Endothelial cell (in vitro differentiated cells): ENCODE data around the gene OR10A6. TPM values are rescaled to one million over a fixed set of nuclear protein-coding genes. Genes with fewer than 3 reads are reported as not detected.

Experiments
- DNase-seq: peaks from one replicate; pipeline ENCODE4 v3.0.0; 2021; ENCODE audit warnings: low spot score
- H3K27ac Mint-ChIP-seq: one replicate; pipeline ENCODE4 v1.8.0; 2021; ENCODE audit warnings: mixed read lengths, inconsistent platforms; ENCODE audit not compliant: unreplicated experiment
- H3K27me3 Mint-ChIP-seq: one replicate; pipeline ENCODE4 v1.8.0; 2021; ENCODE audit warnings: mild to moderate bottlenecking, moderate library complexity, mixed read lengths, inconsistent platforms; ENCODE audit not compliant: unreplicated experiment
- H3K36me3 Mint-ChIP-seq: one replicate; pipeline ENCODE4 v1.8.0; 2021; ENCODE audit warnings: mild to moderate bottlenecking, low read depth, mixed read lengths, inconsistent platforms; ENCODE audit not compliant: unreplicated experiment
- H3K4me1 Mint-ChIP-seq: one replicate; pipeline ENCODE4 v1.8.0; 2021; ENCODE audit warnings: mild to moderate bottlenecking, mixed read lengths, inconsistent platforms; ENCODE audit not compliant: unreplicated experiment
- H3K4me3 Mint-ChIP-seq: one replicate; pipeline ENCODE4 v1.8.0; 2021; ENCODE audit warnings: mild to moderate bottlenecking, mixed read lengths, inconsistent platforms; ENCODE audit not compliant: unreplicated experiment
- H3K9me3 Mint-ChIP-seq: one replicate; pipeline ENCODE4 v1.8.0; 2021; ENCODE audit warnings: mixed read lengths, inconsistent platforms; ENCODE audit not compliant: unreplicated experiment
- CTCF ChIP-seq: fragments of 200-600 bp; sonication (generic); IDR thresholded peaks from one replicate; pipeline ENCODE4 v1.5.0; 2021; ENCODE audit warnings: antibody characterized with exemption; ENCODE audit not compliant: unreplicated experiment
- total RNA-seq: library from RNA; stranded (reverse); fragmentation: NEBNext Ultra II Directional; extraction: Animal tissue kit (Norgen Biotek cat#: 25700); gene quantifications from one replicate; pipeline ENCODE4 v1.2.1, GENCODE V29; 2021; ENCODE audit not compliant: unreplicated experiment

Gene OR10A6
- total RNA-seq, 1 donor from 2014 or later: not detected

DNA sequence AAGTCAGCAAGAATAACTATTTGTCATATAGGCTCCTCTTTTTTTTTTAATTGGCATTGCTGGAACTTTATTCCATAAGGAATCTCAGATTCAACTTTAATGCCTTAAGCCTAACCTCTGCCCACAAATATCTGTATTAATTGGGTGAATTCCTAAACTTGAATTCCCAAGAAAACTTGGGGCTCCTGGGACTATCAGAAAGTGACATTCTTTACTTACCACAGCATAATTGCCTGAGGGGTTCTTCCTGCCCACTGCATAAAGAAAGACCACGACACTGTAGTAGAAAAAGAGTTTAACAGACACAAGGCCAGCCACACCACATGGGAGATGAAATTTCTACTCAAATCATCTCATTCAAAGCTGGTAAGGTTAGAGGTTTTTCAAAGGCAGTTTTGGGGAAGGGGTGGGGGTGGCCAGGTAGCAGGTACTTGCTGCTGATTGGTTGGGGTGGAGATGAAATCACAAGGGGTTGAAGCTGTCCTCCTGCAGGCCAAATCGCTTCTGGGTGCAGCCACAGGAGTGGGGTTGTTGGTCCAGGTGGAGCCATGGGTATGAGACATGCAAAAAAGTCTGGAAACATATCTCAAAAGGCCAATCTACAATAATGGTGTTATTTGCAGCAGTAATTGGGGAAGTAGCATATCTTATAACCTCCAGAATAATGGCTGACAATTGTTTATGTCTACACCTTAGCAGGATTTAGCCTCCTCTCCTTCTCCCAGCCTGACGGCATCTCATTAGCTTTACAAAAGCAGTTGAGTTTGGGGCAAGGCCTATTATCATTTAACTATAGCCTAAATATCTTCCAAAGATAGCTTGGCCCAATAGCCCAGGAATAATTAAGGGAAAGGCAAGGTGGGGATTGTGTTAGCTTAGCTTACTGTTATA is 38.9 kb upstream of the OR10A6 start:
- H3K27ac Mint-ChIP-seq: no peak overlapping the region
- H3K9me3 Mint-ChIP-seq: no peaks in the 10 kb centered on the region
- peaks cover 2% of the 10 kb centered on the region for H3K27me3 Mint-ChIP-seq
- DNase-seq: no peak
- H3K4me3 Mint-ChIP-seq: no peak overlapping the region
- H3K36me3 Mint-ChIP-seq: no peaks in the 10 kb centered on the region
- TF ChIP-seq CTCF: no peak
- no peaks in the 10 kb centered on the region for H3K4me1 Mint-ChIP-seq

DNA sequence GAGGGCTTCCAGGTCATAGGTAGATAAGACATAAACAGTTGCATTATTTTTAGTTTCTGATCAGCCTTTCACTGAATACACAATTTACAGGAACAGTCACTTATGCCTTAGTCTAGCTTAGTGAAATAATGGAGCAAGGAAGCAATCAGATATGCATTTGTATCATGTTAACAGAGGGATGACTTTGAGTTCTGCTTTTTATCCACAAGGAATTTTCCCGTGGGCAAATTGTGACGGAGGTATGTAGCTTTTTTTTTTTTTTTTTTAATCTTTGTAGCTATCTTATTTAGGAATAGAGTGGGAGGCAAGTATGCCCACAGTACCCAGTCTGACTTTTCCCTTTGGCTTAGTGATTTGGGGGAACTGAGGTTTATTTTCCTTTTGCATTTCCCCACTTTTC is 37.6 kb upstream of the OR10A6 start:
- no peak for TF ChIP-seq CTCF
- Mint-ChIP-seq H3K27ac (no peak overlapping the region), H3K4me3 (no peak overlapping the region), H3K4me1 (peaks cover 3% of the 10 kb centered on the region), H3K27me3 (peaks cover 2% of the 10 kb centered on the region), H3K9me3 (no peaks in the 10 kb centered on the region), H3K36me3 (no peaks in the 10 kb centered on the region)
- DNase-seq: no peak

DNA sequence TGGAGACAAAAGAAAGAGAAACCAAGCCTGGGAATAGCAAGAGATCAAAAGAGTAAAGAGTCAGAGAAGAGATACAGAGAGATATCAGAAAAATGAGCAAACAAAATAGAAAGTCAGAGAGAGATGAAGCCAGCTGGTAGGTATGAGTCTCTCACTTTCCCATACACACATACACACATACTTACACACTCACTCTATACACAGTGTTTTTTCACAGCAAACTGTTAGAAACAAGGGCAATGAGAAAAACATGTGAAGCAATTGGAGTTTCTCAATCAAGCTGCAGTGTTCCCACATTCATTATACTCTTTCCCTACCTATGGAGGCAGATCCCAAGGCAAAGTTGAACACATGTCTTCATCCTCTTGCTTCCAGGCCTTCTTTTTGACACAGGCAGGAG is 36.8 kb upstream of the OR10A6 start:
- no peaks in the 10 kb centered on the region for H3K9me3 Mint-ChIP-seq
- H3K4me3 Mint-ChIP-seq: no peak overlapping the region
- DNase-seq: no peak
- no peaks in the 10 kb centered on the region for H3K36me3 Mint-ChIP-seq
- H3K4me1 Mint-ChIP-seq: peaks cover 3% of the 10 kb centered on the region
- peaks cover 2% of the 10 kb centered on the region for H3K27me3 Mint-ChIP-seq
- no peak overlapping the region for H3K27ac Mint-ChIP-seq
- TF ChIP-seq CTCF: no peak

GRCh38 chr11:7967097-7967496 is 36.0 kb upstream of the OR10A6 start:
- H3K4me3 Mint-ChIP-seq: no peak overlapping the region
- no peaks in the 10 kb centered on the region for H3K36me3 Mint-ChIP-seq
- no peak for DNase-seq
- no peaks in the 10 kb centered on the region for H3K9me3 Mint-ChIP-seq
- H3K4me1 Mint-ChIP-seq: peaks cover 3% of the 10 kb centered on the region
- no peak overlapping the region for H3K27ac Mint-ChIP-seq
- no peak for TF ChIP-seq CTCF
- peaks cover 2% of the 10 kb centered on the region for H3K27me3 Mint-ChIP-seq

- no peak for TF ChIP-seq CTCF
- H3K4me3 Mint-ChIP-seq: no peak within 1 kb of the TSS
- no peaks in the 10 kb centered on the region for H3K27me3 Mint-ChIP-seq
These were observed 34.3 kb upstream of the OR10A6 start, which contains the start of gene NLRP10 for GRCh38 chr11:7965386-7965785. Gene NLRP10, minus strand, starts transcription at chr11:7965447. Its CDS starts 1,952 bp downstream, at chr11:7963495.

More at GRCh38 chr11:7965386-7965785, 34.3 kb upstream of the OR10A6 start, which contains the start of gene NLRP10:
- DNase-seq: no peak
- no peaks in the 10 kb centered on the region for H3K9me3 Mint-ChIP-seq
- H3K36me3 Mint-ChIP-seq: no peaks in the 10 kb centered on the region
- H3K4me1 Mint-ChIP-seq: peaks cover 3% of the 10 kb centered on the region
- H3K27ac Mint-ChIP-seq: no peak within 1 kb of the TSS
